Measurements from ENCODE around the gene TP53I13. TPM values are rescaled to one million over a fixed set of nuclear protein-coding genes. Genes with fewer than 3 reads are reported as not detected.

The TP53I13 gene
- total and polyA plus RNA-seq, 10 of the 15 experiments (the other 5 are each of a cell fraction or from before 2014, with no cell fraction given), result 0.31 to 45.1 (median 19.5) TPM; not detected in 1

- TF ChIP-seq NFYA (IDR thresholded peaks at IDR 0.05; ENCODE audit: borderline replicate concordance, low read depth, low read length) (no peak), NKRF (conservative IDR thresholded peaks at IDR 0.05) (peak; percentile 22), NFYB (IDR thresholded peaks at IDR 0.05; ENCODE audit: insufficient read depth, low read depth, low read length) (0 out of 2 replicates have a peak, but pooled peaks have one; percentile 17), CHD2 (IDR thresholded peaks at IDR 0.05; ENCODE audit: borderline replicate concordance, low read depth, low read length) (no peak), TARDBP (IDR thresholded peaks at IDR 0.05; ENCODE audit: borderline replicate concordance) (no peak), MLLT1 (IDR thresholded peaks at IDR 0.05) (no peak), YY1 (IDR thresholded peaks at IDR 0.05; ENCODE audit: low read depth, low read length) (peak; percentile 29; the same call in 1 of the 2 replicates), IKZF1 (conservative IDR thresholded peaks at IDR 0.05) (peak; percentile 94), NFIC (IDR thresholded peaks at IDR 0.05; ENCODE audit: low read depth, low read length) (no peak), FOS (IDR thresholded peaks at IDR 0.05; ENCODE audit: borderline replicate concordance, extremely low read depth, insufficient read length) (no peak), SIX5 (IDR thresholded peaks at IDR 0.05; ENCODE audit: low read depth, low read length, severe bottlenecking) (no peak), ATF2 (IDR thresholded peaks at IDR 0.05; ENCODE audit: low read length) (no peak), HDAC6 (IDR thresholded peaks at IDR 0.05; ENCODE audit: unreplicated experiment) (peak; percentile 69), KAT2A (conservative IDR thresholded peaks at IDR 0.05; ENCODE audit: control insufficient read depth, low read depth, low read length) (no peak), ZZZ3 (IDR thresholded peaks at IDR 0.05; ENCODE audit: control insufficient read depth, insufficient read length, low read depth) (no peak), EP300 (IDR thresholded peaks at IDR 0.05; ENCODE audit: borderline replicate concordance in 1 of 2, control insufficient read depth in 1 of 2, low read depth in 2 of 2, low read length in 2 of 2) (no peak), BMI1 (IDR thresholded peaks at IDR 0.05; ENCODE audit: borderline replicate concordance) (no peak), ETV6 (conservative IDR thresholded peaks at IDR 0.05 in 1 of 2, IDR thresholded peaks at IDR 0.05 in 1 of 2; ENCODE audit: borderline replicate concordance in 1 of 2, low read depth in 1 of 2) (no peak), SREBF2 (IDR thresholded peaks at IDR 0.05; ENCODE audit: low read length) (no peak), SP1 (IDR thresholded peaks at IDR 0.05; ENCODE audit: low read depth, low read length) (no peak), CEBPZ (IDR thresholded peaks at IDR 0.05; ENCODE audit: low read depth, low read length) (no peak)
Observed at GRCh38 chr17:29566473-29567303, 1.8 kb upstream of the TP53I13 start, which contains the start of gene ABHD15 (continued).
